Measurements from ENCODE around the gene CDKN1C. TPM values are rescaled to one million over a fixed set of nuclear protein-coding genes. Genes with fewer than 3 reads are reported as not detected.

CDKN1C gene
- total RNA-seq (2014; rRNA removed; shearing (Covaris generic)), result 22.2 and 24.0 TPM in 2 replicates

DNA sequence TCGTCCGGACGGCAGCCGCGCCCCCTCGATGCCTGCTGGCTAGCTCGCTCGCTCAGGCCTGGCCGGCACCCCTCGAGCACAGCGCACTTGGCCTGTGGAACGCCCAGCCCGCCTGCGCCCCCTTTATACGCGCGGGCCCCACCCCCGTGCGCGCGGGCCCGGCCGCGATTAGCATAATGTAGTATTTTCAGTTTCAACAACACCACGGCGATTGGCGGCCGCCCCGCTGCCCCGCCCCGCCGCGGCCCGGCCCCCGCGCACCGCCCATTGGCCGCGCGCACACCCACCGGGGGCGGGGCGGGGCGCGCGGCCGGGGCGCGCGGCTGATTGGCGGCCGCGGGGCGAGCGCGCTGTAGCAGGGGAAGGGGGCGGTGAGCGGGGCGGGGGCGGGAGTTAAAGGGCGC, at the start of gene CDKN1C:
TSS of gene CDKN1C (minus strand) at position 98 of the 404 bp plus-strand sequence. CDS start 319 bp downstream, outside the sequence.

DNA sequence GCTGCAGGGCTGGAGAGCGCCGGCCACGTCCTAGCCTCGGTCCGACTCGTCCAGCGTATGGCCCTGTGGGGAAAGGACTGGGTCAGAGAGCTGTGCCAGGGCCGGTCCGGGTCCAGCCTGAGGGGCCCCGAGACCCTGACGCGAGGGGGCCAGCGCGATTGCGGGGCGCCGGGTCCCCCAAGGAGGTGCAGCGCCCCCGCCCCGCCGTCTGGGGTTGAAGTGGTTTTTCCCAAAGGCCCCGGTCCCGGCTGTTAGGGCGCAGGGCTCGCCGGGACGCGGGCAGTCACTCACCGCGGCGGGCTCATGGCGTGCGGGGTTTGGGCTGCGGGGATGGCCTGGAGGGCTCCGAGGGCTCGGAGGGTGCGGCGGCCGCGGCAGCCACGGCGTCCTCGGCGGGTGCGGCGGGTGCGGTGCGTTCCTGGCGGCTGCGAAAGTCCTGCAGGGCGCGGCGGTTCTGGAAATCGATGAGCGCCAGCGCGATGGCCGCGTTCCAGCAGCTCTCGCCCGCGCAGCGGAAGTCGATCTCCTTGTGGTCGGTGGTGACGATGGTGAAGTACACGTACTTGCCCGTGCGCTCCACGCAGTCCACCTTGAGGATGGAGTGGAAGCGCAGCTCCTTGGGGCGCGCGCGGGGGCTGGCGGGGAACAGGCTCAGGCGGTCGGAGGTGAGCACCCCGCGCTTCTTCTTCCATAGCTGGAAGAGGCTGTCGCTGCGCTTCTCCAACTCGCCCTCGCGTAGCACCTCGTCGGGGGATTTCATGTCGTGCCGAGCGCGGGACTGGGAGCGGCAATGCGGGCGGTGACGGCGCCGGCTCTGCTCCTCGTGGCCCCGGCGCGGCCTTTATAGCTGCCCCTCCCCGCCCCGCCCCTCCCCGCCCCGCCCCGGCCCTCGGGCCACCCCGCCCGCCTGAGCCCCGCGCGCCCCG, 43.3 kb upstream of the CDKN1C start, which contains the start of gene PHLDA2:
TSS of gene PHLDA2 (minus strand) at position 816 of the 926 bp plus-strand sequence. CDS start at position 760, 56 bp downstream.

Small RNA genes within 50 kb of the gene (small RNA-seq; reads per million reads assigned to genes)
- not detected for gene AC013791.1

Other genes with a start within 250 kb of the CDKN1C start
- 2.0 and 2.3 TPM in 2 replicates for gene KCNQ1OT1, start 185.8 kb downstream of the CDKN1C start, total RNA-seq (2014; rRNA removed; shearing (Covaris generic))
- 37.1 and 48.4 TPM in 2 replicates for gene PHLDA2, start 43.6 kb upstream of the CDKN1C start, total RNA-seq (2014; rRNA removed; shearing (Covaris generic))
- 104 and 119 TPM in 2 replicates for gene NAP1L4, start 106.6 kb upstream of the CDKN1C start, total RNA-seq (2014; rRNA removed; shearing (Covaris generic))
- 150 and 160 TPM in 2 replicates for gene CARS1, start 171.6 kb upstream of the CDKN1C start, total RNA-seq (2014; rRNA removed; shearing (Covaris generic))